Activated CD4-positive, alpha-beta T cell treated with anti-CD3 and anti-CD28 coated beads, Interleukin-2, amount 50 U/mL, for 16 hours (primary cell): ENCODE results near the gene CTNNA3.

Source experiments
- DNase-seq: peaks from one replicate; pipeline ENCODE4 v3.0.0-alpha.2; 2020

Gene CTNNA3

DNA sequence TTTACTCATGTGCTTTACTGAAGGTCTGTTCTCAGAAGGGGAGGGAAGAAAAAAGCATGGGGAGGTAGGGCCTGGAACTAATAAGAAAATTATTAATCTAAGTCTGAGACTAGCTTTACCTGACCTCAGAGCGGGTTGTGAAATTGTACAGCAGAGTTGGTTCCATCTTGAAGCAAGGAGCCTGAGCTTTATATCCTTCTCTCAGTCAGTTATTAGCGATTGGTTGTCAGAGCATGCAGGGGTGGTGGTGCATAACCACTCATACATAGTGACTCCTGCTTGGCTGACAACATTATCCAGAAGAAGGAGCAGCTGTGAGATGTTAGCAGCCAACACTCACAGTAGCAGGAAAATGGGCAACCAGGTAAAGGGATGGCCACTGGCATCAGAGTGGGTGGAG, 1746.5 kb downstream of the CTNNA3 start:
- DNase-seq, result no peak

DNA sequence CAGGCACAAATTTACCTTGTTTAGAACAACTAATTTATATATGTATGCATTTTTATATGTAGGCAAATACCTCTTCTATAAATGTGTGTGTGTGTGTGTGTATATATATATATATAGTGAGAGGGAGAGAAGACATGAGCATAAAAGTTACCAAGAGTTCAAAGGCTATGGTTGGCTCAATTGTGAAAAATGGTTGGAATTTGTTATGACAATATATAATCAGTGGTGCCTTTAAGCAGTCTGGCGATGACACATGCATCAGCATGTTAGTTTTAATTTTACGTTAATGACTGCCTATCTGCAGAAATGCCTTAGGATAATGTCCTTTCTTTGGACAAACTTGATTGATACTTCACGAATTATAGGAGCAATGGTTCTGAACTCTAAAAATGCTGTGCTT, 1750.9 kb downstream of the CTNNA3 start:
- no peak for DNase-seq

DNA sequence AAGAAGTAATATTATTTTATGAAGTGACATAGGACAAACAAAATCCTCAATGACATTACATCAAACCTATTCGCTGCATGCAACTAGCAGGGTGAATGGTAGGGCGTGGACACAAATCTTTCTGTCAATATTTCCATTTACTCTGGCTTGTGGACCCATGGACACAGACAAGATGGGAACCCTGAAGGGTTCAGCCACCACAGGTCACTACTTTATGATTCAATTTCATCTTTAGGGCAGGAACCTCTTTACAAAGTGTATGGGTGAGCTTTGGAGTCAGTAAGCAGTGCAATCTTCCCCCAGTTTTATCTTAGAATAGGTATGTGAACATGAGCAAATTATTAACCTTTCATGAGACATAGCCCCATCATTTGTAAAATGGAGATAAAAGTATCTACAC, 1752.5 kb downstream of the CTNNA3 start:
- DNase-seq, result no peak

DNA sequence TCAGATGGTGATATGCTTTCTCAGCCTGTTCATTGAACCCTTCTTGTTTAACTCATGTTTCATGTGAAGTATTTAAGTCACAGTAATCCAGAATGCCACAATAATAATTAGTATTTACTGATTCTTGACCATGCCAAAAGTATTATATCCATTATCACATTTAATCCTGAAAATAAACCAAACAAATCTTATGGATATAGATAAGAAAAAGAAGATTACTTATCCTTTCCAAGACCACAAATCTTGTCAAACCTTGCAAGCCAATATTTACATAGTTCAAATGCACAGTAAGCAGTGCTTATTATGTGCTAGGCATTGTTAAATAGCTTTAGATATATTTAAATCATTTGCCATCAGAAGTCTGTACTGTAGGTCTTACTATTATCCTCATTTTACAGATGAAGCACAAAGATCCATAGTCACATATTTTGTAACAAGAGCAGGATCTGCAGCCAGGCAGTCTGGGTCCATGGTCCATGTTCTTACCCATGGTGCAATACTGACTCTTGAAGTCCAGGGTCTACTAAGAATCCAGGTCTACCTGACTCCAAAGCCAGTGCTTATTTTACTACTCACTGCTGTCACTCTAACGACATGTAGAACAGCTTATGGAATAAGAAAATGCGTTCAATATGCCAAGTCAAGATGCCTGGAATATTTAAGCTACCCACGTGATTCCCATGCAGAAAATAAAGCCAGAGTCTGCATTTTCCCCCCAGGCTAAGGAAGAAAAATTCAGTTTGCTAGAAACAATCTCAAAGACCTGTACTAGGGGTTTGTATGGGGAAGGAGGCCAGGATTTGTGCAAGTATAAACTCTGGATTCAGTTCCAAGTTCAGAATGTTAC, 1755.0 kb downstream of the CTNNA3 start:
- no peak for DNase-seq

DNA sequence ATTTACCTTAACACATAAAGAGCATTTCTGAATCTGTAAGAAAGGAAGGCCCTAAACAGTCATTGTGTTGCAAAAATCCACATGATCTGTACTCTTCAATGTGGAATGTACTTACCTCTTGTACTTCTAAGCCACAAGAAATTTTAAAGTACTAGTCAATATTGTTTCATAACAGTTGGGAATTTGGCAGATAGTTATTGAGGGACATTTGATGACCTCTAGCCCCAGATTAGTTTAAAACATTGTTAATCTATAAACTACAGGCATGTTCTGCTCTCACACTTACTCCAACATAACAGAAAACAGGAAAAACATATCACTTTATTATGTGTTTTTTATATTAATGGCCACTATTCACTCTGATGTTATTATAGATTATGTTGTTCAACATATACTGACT, 1755.9 kb downstream of the CTNNA3 start:
- no peak for DNase-seq

DNA sequence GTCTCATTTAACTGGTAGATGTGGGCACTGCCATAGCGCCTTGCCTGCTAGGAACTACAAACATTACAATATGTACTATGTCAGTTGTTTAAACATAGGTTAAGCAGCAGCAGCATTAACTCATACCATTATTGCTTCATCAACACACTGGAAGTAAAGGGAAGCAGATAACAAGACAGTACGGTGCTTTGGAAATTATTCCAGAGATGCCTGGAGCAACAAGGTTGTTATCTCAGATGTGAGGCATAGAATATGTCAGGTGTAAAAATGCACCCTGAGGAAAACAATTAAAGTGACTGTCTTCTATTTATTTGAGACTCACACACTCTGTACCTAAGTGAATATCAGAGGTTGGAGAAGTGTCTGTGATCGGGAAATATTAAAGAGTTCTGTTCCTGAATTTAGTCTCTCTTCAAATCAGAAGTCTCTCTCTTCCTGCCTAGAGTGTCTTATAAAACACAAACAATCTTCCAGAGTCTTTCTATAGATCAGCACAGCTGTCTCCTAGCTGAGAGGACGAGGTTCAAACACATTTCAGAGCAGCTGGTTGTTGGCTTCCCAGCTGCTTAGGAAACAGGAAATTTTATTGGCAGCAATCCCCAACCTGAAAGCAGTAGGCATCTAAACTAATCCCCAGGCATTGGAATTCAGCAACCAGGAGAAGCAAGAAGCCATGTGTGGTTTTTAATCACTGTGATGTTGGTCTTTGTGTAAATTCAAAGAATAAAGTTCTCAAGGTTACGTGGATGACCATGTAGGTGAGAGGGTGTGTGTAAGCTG, 1764.5 kb downstream of the CTNNA3 start:
- DNase-seq, result no peak

DNA sequence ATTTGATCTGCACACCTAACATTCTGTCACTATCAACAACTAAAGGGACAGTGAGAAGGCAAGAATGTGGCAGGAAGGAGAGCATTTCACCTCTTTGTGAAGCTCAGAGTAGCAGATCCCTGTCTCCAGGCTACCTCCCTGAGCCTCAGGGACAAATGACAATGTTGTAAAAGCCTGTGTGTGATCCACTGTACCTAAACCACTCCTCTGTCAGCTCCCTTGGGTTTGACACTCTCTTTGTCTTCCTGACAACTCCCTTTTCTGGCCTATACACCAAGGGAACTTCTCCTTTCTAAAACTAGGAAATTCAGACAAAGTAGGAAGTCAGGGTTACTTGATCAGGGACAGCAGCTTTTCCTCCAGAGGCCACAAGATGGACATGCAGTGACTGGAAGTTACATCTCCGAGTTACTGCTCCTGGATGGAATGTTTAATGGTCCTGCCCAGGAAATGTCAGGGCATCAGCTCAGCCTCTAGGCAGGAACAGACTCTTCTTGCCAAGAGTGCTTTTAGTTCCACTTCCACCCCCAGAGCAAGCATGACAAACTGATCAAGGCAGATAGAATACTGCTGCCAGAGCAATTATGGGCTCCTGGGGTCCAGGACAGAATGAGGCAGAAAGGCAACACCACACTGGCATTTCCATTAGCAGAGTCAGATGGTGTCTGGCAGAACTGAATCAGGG, 1784.7 kb downstream of the CTNNA3 start:
- DNase-seq, result no peak

DNA sequence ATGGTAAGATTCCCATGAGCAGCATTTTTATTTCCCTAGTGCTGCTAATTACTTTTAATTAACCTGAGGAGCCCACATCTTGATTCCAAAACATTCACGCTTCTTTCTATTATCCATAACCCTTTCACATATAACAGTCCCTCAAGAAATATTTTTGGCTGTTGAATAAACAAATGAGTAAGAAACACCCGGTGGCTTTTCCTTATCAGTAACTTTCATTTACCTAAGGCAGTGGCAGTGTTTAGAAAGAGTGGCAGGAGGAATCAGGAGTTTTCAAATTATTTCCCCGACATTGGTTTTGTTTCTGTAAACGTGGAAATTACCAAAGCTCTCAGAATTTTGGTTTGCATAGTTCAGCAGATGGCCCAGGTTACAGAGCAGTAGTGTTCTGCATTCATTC, 1785.8 kb downstream of the CTNNA3 start:
- DNase-seq, result no peak

DNA sequence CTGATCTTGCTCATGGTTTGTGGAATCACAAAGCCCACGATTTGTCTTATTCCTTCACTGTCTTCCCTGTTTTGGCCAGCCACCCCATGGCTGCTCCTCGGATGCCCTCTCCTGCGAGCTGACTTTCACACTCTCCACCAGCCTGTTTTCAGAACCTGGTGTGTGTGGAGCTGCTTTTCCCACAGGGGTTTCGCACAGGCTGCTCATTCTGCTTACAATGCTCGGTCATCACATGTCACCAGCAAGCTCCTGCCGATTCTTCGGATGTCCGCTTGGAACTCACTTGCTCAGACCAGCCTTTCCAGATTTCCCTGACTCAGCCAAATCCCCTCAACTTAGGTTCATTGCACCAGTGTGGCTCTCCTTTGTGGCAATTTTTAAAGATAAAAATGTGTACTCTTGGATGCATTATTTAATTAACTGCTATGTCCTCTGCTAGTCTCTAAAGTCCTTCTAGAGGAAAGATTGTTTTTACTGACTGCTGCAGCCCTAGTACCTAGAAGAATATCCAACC, 1788.7 kb downstream of the CTNNA3 start:
- no peak for DNase-seq

DNA sequence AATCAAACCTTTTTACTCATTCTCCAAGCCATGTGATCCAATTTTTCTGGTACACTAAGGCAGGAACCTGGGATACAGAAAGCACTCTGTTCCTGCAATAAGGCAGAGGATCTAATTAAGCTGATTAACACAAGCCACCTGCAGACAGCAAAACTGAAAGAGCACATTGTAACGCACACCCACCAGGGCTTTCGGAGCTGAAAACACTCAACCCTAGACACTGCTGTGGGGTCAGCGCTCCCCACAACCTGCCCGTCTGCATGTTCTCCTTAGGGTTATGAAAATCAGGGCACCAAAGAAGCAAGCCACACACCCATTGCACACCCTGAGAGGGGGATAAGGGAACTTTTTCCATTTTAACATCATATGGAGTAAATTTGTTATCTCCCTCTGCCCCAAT, 1792.4 kb downstream of the CTNNA3 start:
- no peak for DNase-seq

DNA sequence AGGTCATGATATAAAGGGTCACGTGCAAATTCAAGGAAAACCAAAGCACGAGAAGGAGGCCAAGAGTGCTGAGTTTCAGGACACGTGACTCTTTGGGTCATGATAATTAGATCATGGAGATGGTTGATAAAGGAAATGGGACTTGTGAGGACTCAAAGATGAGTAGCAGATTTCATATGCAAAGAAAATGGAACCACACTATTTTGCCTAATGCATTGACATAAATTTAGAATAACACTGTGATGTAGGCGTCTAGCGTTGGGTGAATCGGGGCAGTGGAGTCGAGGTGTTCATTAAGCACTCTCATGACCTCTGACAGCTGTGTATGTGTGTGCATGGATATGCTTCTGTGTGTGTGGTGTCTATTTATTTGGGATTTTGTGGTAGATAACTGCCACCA, 1795.7 kb downstream of the CTNNA3 start:
- DNase-seq, result no peak

DNA sequence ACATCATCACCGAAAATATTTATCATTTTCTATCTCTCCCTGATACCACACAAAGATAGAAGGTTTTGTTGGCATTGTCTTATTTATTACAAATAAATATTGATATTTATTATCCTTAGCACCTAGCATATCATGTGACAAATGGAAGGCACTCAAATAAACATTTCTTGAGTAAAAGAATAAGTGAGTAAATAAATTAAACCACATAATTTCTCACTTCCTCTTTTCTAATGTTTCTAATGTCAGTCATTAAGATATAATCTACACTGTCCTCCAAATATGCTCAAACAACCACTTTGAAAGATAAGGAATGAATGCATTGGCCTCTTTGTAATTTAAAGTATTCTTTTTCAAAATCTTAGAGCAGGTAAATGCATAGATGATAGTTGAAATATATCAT, 1797.9 kb downstream of the CTNNA3 start:
- DNase-seq, result no peak

DNA sequence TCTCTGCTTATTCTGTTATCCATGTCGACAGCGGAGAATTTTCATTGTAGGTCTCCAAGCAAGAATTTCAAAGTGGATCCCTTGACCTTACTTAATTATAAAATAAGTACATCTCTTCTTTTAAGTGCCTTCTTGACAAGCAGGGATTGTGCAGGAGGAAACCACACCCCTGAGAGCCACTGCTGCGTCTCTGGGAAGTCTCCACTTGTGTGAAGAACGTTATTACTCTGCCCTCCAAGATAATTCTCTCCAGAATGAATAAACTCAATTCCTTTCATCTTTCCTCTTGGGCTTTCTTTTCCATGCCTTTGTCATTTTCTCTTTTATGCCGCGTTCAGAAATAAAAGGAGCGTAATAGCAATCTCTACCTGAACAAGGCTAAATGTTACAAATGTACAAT, 1801.0 kb downstream of the CTNNA3 start:
- DNase-seq, result no peak

DNA sequence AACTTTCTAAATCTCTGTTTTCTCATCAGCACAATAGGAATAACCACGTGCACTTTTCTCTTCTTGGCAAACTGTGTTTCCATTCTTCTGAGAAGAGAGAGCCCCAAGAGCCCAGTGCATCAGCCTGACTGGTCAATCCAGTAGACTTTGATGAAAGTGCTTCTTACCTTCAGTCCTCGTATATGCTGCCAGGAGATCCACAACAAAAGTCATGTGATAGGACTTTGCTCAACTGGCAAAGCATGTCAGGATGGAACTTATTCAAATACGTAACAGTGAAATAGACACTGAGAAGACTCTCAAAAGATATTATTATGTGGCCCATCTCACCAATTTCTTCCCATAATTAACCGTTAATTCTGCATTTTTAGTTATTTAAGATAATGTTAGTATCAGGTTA, 1801.6 kb downstream of the CTNNA3 start:
- DNase-seq, result no peak

DNA sequence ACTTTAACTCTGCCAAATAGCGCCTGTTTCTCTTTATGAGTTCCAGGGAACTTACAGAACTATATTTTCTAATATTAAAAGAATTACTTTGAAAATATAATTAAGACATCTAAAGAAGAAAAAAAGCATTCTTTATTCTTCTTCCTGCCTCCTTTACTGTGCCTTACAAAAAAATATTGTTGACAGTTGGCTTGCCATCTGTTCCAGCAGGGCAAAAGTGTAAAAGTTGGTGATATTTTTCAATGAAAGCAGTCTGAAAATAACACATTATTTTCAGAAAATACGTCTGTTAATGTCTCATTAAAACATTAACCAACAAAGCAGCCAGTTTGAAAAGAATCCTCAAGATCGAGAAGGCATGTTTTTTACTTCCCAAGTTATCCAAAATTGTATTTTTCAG, 1802.3 kb downstream of the CTNNA3 start:
- DNase-seq, result no peak

DNA sequence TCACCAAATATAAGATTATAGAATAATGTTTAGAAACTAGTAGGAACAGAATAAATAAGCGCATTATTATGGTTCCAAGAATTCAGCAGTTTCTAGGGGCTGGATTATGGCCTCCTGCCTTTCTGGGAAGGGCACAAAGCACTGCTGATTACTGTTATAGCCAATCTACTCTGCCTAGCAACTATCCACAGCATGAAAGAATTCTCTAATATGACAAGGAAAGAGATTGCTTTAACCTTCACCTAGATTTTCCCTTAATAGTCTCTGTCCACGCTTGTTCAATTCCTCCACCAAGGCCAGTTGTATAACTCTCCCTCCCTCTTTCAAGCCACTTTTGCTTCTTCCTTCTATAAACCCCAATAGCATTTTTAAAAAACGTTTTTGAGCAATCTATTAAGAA, 1803.7 kb downstream of the CTNNA3 start:
- no peak for DNase-seq

DNA sequence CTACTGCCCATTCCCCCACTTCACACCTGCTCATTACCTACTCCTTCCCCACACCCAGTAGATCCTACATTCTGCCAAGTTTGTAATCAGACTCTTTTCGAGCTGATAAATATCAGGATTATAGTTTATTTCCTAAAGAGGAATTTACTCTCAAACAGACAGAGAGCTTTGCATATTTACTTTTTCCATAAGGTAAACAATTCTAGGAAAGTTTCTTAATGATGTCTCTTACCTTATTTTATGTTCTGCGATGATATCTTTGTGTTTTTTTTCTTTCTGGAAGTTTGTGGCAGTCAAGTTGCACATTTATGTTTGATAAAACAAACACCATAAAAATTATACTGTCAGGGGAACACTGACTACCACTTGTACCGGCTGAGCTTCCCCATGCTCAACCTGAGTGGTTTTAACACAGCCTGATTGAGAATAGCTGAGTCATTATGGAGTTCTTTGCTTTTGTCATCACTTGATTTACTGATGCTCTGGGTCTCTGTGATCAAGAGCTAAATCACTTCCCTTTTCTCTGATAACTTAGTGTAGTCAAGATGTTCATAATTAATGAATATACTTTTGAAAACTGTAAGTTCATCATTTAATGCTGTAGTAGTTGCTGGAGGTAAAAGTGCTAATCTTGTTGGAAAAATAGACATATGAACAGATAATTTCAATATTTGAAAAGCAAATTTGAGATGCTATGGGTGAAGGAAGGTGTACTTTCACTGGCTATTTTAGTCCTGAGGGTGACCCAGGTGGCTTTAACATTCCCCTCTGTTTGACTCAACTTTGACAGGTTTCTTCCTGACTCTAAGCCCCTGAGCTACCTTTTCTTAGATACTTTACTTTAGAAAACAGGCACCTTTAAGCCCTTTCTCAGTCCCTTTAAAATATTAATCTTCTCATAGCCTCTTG, 1804.7 kb downstream of the CTNNA3 start:
- no peak for DNase-seq

DNA sequence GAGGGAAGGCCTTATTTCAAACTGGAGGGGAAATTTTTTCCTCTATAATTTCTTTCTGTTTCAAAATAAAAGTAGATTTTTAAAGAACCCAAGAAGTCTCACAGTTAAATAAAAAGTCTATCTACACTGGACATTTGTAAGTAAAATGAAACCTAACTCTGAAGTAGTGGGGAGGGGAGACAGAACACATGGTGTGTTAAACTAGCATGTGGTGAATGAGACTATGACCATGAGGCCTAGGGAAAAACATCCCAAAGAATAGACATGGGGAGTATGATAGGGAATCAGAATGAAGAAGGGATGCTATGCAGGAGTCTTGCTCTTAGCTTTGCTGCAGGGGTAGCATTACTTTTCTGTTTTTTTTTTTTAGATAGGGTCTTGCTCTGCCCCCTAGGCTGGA, 1831.5 kb downstream of the CTNNA3 start:
- DNase-seq, result no peak

DNA sequence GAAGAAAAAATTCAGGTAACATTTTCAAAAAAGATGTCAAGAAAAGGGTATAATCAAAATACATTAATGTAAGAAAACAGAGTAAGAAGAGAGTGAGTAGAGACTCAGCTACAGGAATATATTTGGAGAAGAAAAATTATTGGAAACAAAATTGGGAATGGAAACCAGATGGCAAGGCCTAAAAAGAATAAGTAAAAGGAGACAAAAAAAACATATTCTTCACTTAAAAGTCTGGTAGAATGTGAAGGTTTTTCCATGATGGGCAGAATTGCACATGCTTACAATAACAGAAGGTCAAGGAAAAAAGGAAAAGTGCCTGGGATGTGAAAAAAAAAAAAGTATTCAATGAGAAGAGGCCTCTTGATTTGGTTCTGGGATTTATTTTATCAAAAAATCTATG, 1832.0 kb downstream of the CTNNA3 start:
- no peak for DNase-seq
